ENCODE results near the gene RARA.
"Not testable (repeated sequence)": the region's sequence is repeated elsewhere in the genome, so short reads cannot be mapped to it uniquely, and the experiment has no call there.

The RARA gene

DNA sequence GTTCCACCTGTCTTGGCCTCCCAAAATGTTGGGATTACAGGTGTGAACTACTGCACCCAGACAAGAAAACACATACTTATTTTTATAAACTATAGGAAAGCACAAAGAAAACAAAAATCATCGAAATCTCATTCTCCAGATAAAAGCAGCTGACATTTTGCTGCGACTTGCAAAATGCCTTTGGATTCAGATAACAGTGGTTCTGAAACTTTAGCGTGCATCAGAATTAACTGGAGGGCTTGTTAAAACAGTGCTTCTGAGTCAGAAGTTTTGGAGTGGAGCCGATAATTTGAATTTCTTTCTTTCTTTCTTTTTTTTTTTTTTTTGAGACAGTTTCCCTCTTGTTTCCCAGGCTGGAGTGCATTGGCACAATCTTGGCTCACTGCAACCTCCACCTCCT lies 73.3 kb downstream of the RARA start:
- DNase-seq = no peak

DNA sequence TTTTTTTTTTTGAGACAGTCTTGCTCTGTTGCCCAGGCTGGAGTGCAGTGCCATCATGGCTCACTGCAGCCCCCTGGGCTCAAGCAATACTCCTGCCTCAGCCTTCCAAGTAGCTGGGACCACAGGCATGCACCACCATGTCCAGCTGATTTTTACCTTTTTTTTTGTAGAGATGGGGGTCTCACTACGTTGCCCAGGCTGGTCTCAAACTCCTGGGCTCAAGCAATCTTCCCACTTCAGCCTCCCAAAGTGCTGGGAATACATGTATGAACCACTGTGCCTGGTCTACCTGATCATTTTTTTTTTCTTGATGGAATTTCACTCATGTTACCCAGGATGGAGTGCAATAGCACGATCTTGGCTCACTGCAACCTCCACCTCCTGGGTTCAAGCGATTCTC lies 77.6 kb downstream of the RARA start:
- not testable (repeated sequence) for DNase-seq

DNA sequence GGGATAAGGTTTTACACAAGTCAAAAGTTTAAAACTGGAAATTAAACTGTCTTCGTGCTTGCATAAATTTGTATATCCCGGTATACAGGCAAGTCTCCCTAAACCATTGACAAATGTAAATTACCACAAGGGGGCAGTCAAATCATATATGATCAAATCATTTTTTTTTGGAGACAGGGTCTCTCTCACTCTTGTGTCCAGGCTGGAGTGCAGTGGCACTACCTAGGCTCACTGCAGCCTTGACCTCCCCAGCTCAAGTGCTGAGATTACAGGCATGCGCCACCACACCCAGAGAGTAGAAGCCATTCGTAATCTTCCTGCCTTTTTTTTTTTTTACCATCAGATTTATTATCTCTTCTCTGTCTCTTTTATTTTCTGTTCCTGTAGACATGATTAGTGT lies 90.2 kb downstream of the RARA start:
- no peak for DNase-seq

DNA sequence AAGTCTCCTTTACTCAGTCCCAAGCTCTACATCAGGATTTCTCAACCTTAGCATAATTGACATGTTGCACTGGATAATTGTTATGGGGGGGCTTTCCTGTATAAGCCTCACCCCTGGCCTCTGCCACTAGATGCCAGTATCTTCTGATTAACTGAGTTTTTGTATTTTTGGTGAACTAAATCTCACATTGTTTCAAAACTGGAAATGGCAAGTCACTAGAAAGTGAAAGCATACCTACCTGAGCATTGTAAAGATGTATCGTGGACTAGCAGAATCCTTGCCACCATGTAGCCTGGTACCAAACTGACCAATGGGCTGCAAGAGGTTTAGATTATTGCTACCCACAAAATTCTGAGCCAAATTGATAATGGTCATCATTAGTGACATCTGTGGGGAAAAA lies 93.7 kb downstream of the RARA start:
- no peak for DNase-seq

DNA sequence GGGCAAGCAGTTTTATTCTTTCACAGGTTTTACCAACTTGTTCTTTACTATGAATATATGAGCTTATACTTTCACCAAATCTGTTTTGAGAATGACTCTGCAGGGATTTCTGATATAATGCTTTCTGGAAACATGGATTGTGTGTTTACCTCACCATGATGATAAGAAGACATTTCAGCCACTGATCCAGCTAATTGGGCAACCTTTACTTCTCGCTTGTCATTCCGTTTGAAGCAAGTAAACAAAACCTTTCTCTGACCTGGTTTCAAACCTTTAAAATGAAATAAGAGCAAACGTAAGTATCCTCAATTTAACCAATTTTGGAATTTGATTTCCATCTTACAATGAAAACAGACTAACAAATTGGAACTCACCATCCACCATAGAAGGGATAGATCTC lies 95.0 kb downstream of the RARA start:
- DNase-seq = no peak
